Measurements from ENCODE around the gene CAND2.
"Not testable (repeated sequence)": the region's sequence is repeated elsewhere in the genome, so short reads cannot be mapped to it uniquely, and the experiment has no call there.

CAND2 gene

DNA sequence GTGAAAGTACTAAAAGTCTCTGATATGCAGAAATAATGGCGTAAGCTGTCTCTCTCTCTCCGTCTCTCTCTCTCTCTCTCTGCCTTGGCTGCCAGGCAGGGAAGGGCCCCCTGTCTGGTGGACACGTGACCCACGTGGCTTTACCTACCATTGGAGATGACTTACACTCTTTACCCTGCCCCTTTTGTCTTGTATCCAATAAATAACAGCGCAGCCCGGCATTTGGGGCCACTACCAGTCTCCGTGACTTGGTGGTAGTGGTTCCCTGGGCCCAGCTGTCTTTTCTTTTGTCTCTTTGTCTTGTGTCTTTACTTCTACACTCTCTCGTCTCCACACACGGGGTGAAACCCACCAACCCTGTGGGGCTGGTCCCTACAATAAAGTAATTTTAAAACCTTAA is 25.2 kb upstream of the CAND2 start:
- DNase-seq (ENCODE audit: low read depth), result no peak

DNA sequence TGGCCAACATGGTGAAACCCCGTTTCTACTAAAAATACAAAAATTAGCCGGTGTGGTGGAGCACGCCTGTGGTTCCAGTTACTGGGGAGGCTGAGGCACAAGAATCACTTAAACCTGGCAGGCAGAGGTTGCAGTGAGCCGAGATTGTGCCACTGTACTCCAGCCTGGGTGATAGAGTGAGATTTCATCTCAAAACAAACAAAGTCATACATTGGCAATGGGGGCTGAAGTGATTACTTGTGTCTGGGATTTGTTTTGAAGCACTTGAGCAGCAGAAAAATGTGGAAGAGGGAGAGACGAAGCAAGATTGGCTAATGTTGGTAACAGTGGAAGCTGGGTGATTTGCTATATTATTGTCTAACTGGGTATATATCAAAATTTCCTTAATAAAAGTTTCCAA is 24.0 kb upstream of the CAND2 start:
- no peak for DNase-seq (ENCODE audit: low read depth)

DNA sequence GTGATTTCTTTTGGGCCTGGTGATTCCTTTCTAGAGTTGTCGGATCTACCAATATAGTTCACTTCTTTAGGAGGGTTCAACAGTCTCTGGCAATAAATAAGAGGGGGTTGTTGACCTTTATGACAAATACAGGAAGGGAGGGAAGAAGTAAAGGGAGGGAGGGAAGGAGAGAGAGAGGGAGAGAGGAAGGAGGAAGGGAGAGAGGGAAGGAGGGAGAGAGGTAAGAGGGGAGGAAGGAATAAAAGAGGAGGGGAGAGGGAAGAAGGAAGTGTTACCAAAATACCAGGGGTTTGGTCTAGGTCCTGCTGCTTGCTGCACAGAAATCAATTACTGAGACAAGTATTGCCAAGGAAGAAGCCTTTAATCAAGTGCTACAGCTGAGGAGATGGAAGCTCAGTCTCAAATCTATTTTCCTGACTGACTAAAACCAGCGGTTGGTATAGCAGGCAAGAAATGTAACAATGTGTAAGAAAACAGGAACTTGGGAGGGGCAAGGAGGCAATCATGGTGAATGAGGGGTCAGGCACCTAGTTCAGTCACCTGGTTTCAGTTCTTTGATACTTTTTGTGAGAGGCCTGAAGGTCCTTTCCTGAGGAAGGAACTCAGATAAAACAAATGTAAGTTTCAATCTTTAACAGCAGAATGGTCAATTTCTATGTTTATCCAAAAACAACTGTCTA is 23.3 kb upstream of the CAND2 start:
- no peak for DNase-seq (ENCODE audit: low read depth)

DNA sequence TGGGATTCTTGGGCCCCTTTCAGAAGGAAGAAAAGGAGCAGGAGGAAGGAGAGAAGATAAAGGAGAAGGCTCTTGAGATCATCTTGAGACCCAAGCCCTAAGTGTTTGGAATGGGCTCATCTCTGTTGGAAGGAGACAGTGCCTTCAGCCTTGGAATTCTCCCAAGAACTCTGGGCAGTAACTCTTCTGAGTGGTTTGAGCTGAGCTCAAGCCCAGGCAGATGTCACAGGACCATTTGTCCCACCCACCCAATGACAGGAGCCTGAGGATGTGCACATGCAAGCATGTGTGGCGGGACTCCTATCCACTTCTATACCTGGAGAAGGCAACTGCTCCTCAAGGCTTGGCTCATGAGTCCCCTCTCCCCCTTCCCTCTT is 22.8 kb upstream of the CAND2 start:
- DNase-seq (ENCODE audit: low read depth), result no peak

DNA sequence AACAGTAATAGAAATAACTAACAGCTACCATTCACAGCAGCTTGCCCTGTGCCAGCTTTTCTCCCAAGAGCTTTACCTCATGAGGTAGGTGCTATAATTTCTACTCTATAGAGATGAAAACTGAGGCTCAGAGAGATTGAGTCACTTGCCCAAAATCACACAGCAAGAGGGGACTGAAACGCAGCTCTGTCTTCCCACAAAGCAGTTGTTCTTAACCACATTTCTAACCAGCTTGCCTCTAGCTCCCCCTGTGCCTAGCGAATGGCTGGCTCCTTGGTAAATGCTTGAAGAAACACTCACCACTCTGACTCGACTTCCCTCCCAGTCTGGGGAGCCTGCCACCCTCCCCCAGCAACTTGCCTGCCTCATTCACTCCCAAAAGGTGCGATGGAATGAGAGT is 21.9 kb upstream of the CAND2 start:
- no peak for DNase-seq (ENCODE audit: low read depth)

DNA sequence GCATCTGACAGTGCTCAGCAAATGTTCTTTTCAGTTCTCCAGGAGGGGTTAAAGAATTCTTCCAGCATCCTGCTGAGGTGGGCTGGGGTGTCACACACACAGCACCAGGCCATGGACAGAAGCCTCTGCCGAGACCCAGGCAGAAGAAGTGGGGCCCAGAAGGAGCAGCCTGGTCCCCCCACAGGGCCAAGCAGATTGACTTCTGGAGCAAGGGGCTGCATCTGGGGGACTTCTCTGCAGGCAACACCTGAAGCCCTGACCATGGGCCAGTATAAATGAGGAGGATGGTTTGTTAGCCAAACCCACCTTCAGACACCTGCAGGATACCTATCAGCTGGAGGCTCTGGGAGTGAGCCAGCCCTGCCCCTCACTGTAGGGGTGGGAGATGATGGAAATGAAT is 21.3 kb upstream of the CAND2 start:
- DNase-seq (ENCODE audit: low read depth), result no peak

DNA sequence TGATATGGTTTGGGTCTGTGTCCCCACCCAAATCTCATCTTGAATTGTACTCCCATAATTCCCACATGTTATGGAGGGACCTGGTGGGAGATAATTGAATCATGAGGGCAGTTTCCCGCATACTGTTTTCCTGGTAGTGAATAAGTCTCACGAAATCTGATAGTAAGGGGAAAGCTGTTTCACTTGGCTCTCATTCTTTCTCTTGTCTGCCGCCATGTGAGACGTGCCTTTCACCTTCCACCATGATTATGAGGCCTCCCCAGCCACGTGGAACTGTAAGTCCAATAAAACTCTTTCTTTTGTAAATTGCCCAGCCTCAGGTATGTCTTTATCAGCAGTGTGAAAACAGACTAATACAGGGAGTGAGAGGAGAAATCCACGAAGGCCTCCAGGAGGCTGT is 20.5 kb upstream of the CAND2 start:
- not testable (repeated sequence) for DNase-seq (ENCODE audit: low read depth)

DNA sequence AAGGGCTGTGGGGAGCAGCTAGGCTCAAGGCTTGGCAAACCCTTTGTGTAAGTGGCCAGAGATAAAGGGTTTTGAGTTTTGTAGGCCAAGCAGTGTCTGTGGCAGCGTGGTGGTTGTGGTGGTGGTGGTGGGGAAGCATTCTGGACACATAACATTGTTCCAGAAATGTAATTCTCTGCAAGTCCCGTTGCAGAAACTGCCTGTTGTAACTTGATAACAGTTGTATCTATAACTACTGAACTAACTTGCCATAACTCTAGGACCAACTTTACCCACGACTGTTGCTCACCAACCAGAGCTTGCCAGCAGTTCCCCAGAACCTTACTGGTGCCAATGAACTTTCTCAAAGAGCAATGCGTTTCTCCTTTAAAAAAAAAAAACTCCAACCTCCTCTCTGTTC is 19.3 kb upstream of the CAND2 start:
- no peak for DNase-seq (ENCODE audit: low read depth)

DNA sequence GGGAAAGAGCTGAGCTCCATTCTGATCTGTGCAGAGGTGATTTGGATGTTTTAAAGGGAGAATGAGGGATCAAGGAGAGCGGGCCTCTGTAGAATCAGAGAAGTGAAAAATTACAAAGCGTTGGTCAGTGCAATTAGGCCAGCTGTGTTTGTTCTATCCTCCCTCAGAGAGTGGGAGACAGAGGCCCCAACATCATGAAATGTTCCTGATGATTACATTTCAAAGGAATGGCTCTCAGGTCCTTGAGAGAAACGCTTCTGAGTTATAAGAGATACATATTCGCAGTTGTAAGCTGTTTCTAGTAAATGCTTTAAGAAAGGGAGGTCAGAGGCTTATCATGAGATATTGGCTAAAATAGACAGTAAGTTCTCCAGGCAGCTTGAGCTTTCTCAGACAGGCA is 15.7 kb upstream of the CAND2 start:
- DNase-seq (ENCODE audit: low read depth), result no peak

DNA sequence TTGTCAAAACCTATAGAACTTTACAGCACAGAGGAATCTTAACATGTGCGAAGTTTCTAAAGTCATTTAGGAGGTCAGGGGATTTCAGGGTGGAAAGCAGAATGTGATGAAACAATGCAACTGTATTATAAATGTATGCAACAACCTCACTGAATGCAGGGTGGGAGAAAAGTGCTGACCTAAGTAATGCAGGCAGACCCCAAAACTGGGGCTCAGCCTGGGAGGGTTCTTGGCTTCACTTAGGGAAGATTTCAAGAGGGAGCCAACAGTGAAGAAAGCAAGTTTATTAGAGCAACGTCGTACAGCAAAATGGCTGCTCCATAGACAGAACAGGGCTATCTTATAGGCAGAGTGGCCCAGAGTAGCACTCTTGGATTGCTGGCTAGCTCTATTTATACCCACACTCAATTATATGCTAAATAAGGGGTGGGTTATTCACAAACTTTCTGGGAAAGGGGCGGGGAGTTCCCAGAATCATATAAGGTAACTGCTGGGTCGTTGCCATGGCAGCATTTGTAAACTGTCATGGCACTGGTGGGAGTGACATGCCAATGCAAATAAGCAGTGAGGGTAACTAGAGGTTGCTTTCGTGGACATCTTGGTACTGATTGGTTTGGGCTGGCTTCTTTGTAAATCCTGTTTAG is 14.2 kb upstream of the CAND2 start:
- DNase-seq (ENCODE audit: low read depth), result no peak

DNA sequence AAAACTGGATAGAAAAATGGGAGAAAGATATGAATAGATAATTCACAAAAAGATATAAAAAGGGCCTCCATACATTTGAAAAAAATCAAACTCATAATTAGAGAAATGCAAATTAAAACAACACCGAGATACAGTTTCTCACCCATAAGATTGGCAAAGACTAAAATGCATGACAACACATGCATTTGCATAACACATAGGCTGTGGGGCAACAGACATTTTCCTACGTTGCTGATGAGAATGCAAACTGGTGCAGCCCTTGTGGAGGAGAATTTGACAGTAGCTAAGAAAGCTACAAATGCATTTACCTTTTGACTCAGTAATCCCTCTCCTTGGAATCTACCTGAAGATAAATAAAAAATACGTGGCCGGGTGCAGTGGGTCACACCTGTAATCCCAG is 11.4 kb upstream of the CAND2 start:
- no peak for DNase-seq (ENCODE audit: low read depth)

DNA sequence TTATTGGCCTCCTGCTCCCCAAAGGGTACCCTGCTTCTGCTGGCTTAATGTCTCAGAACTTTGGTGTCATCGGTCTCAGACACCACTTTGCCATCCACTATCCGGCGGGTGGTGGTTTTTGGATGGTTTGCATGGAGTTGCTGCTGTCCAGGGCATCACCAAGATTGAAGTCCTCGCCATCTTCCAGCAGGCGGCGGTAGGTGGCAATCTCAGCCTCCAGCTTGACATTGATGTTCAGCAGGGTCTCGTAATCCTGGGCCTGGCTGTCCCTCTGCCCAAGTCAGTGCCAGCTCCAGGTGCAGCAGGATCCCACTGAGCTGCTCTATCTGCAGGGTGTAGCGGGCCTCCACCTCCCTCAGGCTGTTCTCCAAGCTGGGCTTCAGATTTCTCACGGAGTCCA is 9.1 kb upstream of the CAND2 start:
- peak; percentile 29 for DNase-seq (ENCODE audit: low read depth)

DNA sequence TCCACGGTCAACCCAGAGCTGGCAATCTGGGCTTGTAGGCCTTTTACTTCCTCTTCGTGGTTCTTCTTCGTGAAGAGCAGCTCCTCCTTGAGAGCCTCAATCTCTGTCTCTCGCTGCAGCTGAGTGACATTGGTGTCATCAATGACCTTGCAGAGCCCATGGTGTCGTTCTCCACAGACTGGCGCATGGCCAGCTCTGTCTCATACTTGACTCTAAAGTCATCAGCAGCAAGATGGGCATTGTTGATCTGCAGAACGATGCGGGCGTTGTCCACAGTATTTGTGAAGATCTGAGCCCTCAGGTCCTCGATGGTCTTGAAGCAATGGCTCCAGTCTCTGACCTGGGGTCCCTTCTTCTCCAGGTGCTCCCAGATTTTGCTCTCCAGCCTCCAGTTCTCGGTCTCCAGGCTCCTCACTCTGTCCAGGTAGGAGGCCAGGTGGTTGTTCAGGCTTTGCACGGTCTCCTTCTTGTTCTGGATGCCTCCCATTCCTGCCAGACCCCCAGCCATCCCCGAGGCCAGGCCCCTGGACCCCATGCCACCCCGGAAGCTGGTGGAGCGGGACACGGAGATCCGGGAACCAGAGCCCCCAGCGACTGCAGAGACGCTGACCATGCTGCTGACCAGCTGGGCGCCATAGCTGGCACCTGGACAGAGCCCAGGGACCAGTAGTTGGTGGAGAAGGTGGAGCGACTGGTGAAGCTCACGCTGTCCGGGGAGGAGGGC is 8.4 kb upstream of the CAND2 start:
- DNase-seq (ENCODE audit: low read depth), result not testable (repeated sequence)

DNA sequence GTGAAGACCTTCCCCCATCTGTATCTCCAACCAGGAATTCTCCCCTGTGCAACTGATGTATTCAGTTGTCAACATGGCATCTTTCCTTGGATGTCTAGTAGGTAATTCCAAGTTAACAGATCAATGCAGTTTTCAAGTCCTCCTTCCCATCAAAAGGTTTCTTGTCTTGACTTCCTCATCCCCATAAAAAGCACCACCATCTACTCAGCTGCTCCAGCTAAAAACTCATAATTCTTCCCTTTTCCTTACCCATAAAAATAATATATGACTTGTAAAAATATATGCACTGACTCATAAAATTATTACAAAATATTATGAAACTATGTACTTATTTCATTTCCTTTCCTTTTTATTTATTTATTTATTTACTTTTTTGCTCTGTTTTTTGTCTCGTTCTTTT is 5.0 kb upstream of the CAND2 start:
- DNase-seq (ENCODE audit: low read depth), result no peak

DNA sequence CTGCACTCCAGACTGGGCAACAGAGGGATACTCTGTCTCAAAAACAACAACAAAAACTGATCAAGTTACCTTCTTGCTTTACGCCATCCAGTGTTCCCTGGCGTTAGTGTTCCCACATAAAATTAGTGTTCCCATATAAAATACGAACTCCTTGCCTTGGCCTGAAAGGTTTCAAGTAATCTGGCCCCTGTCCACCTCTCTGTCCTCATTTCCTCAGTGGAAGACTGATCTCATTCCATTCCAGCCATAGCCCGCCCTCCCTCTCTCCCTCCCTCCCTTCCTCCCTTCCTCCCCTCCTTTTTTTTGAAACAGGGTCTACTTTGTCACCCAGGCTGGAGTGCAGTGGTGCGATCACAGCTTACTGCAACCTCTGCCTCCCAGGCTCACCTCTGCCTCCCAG is 2.8 kb upstream of the CAND2 start:
- DNase-seq (ENCODE audit: low read depth), result no peak

DNA sequence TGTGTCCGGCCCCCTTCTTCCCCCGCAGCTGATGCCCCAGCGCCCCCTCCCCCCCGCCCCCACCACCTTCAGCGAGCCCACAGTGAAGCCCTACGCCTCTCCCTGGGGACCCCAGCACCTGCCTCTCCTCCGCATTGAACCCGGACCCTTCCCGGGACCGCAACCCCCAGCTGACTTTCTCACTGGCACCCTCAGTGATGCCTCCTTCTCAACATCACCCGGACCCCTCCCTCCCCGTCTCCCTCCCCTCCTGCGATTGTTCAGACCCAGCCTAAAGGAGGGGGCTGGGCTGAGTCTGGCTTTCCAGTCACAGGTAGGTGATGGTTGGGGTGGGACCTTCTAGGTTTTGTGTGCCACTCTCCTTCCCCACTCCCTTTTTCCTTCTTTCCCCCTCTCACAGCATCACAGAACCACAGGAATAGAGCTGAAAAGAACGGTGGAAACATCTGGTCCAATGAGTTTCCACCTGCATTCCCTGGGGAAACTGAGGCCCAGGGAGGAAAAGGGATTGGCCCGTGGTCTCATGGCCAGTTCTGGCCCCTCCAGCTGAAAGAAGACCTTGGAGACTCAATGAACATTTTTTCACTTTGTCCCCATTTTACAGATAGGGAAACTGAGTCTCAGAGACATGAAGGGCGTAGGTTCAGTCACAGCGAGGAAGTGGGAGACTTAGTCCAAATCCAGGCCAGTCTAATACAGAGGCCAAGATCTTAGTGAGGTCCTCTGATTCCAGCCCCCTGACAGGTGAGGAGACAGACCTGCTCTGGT is 828 bp downstream of the CAND2 start:
- DNase-seq (ENCODE audit: low read depth), result no peak

DNA sequence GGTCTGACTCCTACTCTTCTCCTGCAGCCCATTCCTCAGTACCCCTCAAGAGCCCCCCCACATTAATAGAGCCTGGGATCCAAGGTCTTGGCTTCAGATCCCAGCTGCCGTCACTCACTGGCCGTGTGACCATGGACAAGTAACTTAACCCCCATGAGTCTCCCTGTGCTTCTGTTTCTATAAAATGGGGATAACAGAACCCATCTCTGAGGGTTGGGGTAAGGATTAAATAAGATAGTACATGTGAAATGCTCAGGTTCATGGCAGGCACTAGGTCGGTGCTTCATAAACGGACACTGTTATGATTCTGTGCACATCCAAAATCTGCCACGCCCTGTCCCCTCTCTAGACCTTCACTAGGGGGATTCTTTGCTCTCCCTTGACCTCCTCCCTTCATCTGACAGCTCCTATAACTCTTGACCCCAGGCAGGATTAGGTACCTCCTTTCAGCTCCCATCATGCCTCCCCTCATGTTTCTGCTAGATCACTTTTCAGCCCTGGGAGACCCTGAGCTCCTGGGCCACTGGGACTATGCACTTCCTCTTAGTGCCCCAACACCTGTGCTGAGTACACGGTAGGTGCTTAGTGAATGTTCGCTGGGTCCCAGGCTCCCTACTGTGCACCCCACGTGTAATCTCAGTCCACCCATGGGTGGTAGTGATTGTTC is 1.5 kb downstream of the CAND2 start:
- no peak for DNase-seq (ENCODE audit: low read depth)

DNA sequence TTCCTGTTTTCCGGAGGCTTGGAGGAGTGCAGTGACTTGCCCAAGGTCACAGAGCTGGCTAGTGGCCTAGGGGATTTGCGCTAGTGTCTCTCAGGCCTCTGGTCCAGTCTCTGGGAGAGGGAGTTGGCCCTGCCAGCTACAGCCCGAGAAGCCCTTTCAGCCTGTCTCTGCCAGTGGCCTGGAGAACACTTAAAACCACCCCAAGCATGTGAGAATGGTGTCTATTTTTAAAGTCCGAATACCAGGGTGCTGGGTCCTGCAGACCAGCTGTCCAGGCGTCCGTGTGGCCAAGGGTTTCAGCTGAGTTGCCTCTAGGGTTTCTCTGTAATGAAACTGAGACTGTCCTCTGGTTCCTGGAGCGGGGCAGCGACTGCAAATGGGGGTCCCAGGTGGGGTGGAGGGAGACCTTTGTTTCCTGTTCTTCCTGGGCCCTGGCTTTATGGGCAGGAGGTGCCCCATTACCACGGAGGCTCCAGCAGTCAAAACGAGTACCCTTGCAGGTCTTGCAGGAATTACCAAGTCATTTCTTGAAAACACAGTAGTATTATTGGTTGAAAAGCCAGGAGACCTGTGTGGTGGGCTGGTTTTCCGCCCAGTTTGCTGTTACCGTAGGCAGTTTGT is 2.2 kb downstream of the CAND2 start:
- DNase-seq (ENCODE audit: low read depth), result no peak

DNA sequence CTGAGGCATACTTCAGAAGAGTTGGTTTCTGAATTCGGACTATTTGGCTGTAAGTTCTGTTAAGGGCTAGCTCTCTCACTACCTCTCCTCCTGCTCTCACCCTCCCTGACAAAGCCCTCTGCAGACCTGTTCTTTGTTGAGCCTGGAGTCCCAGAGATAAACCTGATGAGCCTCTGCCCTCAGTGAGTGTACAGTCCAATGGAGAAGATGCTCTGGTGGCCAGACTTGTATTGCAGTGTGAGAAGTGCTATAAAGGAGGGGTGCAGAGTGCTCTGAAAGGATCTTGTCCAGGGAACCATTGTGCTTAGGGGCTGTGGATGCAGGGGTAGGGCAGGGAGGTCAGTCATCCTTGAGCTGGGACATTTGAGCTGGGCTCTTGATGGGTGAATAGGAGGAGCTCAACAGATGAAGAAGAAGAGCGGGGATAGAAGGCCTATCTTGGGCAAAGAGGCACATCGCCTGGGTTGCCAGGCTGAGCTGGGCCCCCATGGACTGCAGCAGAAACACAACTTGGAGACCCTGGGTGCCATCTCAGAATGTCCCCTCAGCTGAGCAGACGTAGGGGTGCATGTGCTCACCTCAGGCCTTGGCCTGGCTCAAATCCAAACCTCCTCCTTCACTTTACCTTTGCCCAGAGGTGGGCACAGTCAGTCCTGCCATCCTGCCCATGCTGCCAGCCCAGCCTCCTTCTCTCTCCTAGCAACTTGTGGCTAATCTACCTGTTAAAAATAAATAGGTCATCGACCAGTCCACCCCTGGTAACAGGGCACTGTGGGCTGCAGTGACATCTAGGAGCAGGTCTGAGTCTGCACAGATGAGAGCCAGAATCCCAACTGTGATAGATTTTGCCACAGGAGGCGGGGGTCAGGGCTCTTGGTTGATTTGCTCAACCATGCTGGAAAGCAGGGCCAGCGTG is 3.3 kb downstream of the CAND2 start:
- DNase-seq (ENCODE audit: low read depth), result no peak

DNA sequence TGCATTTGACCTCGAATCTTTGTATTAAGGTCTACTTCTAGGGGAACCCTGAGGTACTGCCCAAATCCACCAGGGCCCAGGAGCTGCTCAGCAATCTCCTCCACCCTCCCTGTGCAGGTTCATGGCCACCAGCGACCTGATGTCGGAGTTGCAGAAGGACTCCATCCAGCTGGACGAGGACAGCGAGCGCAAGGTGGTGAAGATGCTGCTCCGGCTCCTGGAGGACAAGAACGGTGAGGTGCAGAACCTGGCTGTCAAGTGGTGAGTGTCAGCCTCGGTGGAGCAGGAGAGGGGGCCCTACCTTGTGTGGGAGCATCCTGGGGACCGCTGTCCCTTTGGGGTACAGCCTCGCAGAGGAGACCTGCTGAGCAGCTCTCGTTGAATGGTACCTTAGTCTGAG is 6.9 kb downstream of the CAND2 start:
- DNase-seq (ENCODE audit: low read depth), result no peak

DNA sequence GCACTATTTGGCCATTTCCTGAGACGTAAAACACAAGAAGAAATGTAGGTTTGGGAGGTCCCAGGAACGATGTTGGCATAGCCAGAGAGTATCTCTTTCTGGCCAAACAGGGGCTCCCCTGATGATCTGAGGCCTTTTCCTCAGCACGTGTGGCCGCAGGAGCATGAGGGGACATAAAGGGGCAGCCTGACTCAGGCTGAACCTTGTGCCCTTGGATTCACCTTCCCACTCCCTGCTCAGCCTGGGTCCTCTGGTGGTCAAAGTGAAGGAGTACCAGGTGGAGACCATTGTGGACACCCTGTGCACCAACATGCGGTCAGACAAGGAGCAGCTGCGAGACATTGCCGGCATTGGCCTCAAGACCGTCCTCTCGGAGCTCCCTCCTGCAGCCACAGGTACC is 10.6 kb downstream of the CAND2 start:
- DNase-seq (ENCODE audit: low read depth), result no peak
